GM23248 (cell line): ENCODE results near the gene SCYGR7. TPM values are rescaled to one million over a fixed set of nuclear protein-coding genes. Genes with fewer than 3 reads are reported as not detected.

Experiments used
- DNase-seq: peaks from one replicate; pipeline ENCODE4 v3.0.0-alpha.2; 2015
- H2AFZ ChIP-seq: fragments of 200-600 bp; sonication (generic); 2 replicates; pipeline ENCODE4 v1.6.1; 2016; ENCODE audit warnings: antibody characterized with exemption
- H3F3A ChIP-seq: fragments of 200-600 bp; sonication (generic); 2 replicates; pipeline ENCODE4 v1.6.1; 2016; ENCODE audit warnings: mild to moderate bottlenecking, antibody characterized with exemption, mixed run types; ENCODE audit not compliant: insufficient read depth
- H3K27ac ChIP-seq: fragments of 200-600 bp; sonication (generic); 2 replicates; pipeline ENCODE4 v1.5.1; 2016; ENCODE audit warnings: mild to moderate bottlenecking
- H3K27me3 ChIP-seq: fragments of 200-600 bp; sonication (generic); replicated peaks from 2 replicates; pipeline ENCODE4 v1.6.1; 2016; ENCODE audit warnings: mild to moderate bottlenecking; ENCODE audit not compliant: insufficient read depth
- H3K36me3 ChIP-seq: fragments of 200-600 bp; sonication (generic); 2 replicates; pipeline ENCODE4 v1.6.1; 2016; ENCODE audit warnings: low read depth, mild to moderate bottlenecking
- H3K4me1 ChIP-seq: fragments of 200-600 bp; sonication (generic); 2 replicates; pipeline ENCODE4 v1.6.1; 2016; ENCODE audit warnings: mild to moderate bottlenecking; ENCODE audit not compliant: insufficient read depth
- H3K4me2 ChIP-seq: fragments of 200-600 bp; sonication (generic); one replicate; pipeline ENCODE4 v1.6.1; 2016; ENCODE audit warnings: mild to moderate bottlenecking; ENCODE audit not compliant: unreplicated experiment
- H3K4me3 ChIP-seq: fragments of 200-600 bp; sonication (generic); 2 replicates; pipeline ENCODE4 v1.5.1; 2016; ENCODE audit warnings: mild to moderate bottlenecking
- H3K79me2 ChIP-seq: fragments of 200-600 bp; sonication (generic); 2 replicates; pipeline ENCODE4 v1.6.1; 2016; ENCODE audit warnings: mild to moderate bottlenecking; ENCODE audit not compliant: insufficient read depth
- H3K9ac ChIP-seq: fragments of 200-600 bp; sonication (generic); 2 replicates; pipeline ENCODE4 v1.6.1; 2016; ENCODE audit warnings: mild to moderate bottlenecking
- H3K9me2 ChIP-seq: fragments of 200-600 bp; sonication (generic); 2 replicates; pipeline ENCODE4 v1.6.1; 2016; ENCODE audit warnings: mixed run types, mild to moderate bottlenecking, moderate library complexity; ENCODE audit not compliant: insufficient read depth
- H3K9me3 ChIP-seq: fragments of 200-600 bp; sonication (generic); one replicate; pipeline ENCODE4 v1.6.1; 2017; ENCODE audit warnings: low read depth
- H4K20me1 ChIP-seq: fragments of 200-600 bp; sonication (generic); 2 replicates; pipeline ENCODE4 v1.6.0; 2016; ENCODE audit not compliant: insufficient read depth
- EZH2 ChIP-seq: fragments of 200-600 bp; sonication (generic); IDR thresholded peaks from 2 replicates; pipeline ENCODE4 v1.6.1; 2018; ENCODE audit warnings: antibody characterized with exemption, mild to moderate bottlenecking; ENCODE audit not compliant: insufficient read depth, poor library complexity, severe bottlenecking
- EZH2phosphoT487 ChIP-seq: fragments of 200-600 bp; sonication (generic); IDR thresholded peaks from 2 replicates; pipeline ENCODE4 v1.6.1; 2018; ENCODE audit warnings: antibody characterized with exemption, moderate library complexity, mild to moderate bottlenecking, low read depth; ENCODE audit not compliant: insufficient read depth
- WGBS, 2 experiments: methylation state at CpG; one replicate each; pipeline ENCODE4 v1.1.6; 2015 to 2017; ENCODE audit warnings: low lambda C conversion rate in 2 of 2, low coverage in 1 of 2; ENCODE audit errors: missing lambda C conversion rate in 2 of 2; 5-methylcytosine and 5-hydroxymethylcytosine counted together
- in situ Hi-C: fragments of 300-500 bp; cut with MboI; formaldehyde crosslinking; loops from 2 replicates; pipeline ENCODE4 v1.15.0; 2020
- polyA plus RNA-seq: library from polyadenylated mRNA; unstranded; fragments of >200 nt; fragmentation: Nextera tagmentation; extraction: Ambion mirVana; gene quantifications from 2 replicates; pipeline ENCODE4 v1.2.1, GENCODE V29; 2016
- total RNA-seq: library from RNA; depleted of rRNA; stranded (reverse); fragments of >200 nt; shearing (Covaris generic); gene quantifications from 2 replicates; pipeline ENCODE4 v1.2.3, GENCODE V29; 2014

Gene SCYGR7
- total and polyA plus RNA-seq, 2 experiments from 2014 or later = not detected

DNA sequence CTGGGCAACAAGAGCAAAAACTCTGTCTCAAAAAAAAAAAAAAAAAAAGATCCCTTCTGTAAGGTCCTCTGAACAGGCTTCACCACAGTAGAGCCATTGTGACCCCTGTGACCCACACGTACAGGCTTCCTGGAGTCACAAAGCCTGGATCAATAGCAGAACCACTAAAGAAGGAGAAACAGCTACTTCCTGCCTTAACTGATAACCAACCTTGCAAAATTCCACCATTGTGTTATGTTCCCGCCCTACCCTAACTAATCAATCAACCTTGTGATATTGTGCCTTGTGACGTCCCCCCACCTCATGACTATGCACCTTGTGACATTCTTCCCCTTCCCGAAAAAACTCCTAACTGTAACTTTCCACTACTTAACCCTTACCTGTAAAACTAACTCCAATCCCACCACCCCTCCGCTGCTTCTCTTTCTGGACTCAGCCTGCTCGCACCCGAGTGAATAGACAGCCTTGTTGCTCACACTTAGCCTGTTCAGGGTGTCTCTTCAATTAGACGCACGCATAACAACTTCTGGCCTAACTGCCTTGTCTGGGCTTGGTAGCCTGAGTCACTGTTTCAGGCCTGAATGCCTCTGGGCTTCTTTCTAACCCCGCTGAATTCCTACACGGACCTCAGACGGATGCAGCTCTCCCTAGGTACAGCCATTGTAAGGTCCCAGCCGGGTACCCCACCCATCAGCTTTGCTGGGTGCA, 31.4 kb downstream of the SCYGR7 start:
- no peak overlapping the region for H3K9ac ChIP-seq
- in situ Hi-C loops = loop anchor here (10.0 to 25.0 kb wide), 2 partner anchors 95 to 622 kb away; partner anchors contain the start of gene SCYGR5
- no peak for DNase-seq
- H4K20me1 ChIP-seq = no peaks in the 10 kb centered on the region
- no peaks in the 10 kb centered on the region for H3K9me3 ChIP-seq
- TF ChIP-seq EZH2phosphoT487 (no peak), EZH2 (no peak)
- no peak overlapping the region for H3K4me2 ChIP-seq
- no peak overlapping the region for H3K4me3 ChIP-seq
- no peaks in the 10 kb centered on the region for H3F3A ChIP-seq
- no peaks in the 10 kb centered on the region for H3K4me1 ChIP-seq
- no peaks in the 10 kb centered on the region for H3K79me2 ChIP-seq
- WGBS, 2 experiments = 76 to 77% methylated on average over 13 of the region's 13 CpGs
- H3K9me2 ChIP-seq = no peaks in the 10 kb centered on the region
- no peaks in the 10 kb centered on the region for H3K36me3 ChIP-seq
- H2AFZ ChIP-seq = no peak overlapping the region
- no peak overlapping the region for H3K27ac ChIP-seq
- H3K27me3 ChIP-seq = no peaks in the 10 kb centered on the region

DNA sequence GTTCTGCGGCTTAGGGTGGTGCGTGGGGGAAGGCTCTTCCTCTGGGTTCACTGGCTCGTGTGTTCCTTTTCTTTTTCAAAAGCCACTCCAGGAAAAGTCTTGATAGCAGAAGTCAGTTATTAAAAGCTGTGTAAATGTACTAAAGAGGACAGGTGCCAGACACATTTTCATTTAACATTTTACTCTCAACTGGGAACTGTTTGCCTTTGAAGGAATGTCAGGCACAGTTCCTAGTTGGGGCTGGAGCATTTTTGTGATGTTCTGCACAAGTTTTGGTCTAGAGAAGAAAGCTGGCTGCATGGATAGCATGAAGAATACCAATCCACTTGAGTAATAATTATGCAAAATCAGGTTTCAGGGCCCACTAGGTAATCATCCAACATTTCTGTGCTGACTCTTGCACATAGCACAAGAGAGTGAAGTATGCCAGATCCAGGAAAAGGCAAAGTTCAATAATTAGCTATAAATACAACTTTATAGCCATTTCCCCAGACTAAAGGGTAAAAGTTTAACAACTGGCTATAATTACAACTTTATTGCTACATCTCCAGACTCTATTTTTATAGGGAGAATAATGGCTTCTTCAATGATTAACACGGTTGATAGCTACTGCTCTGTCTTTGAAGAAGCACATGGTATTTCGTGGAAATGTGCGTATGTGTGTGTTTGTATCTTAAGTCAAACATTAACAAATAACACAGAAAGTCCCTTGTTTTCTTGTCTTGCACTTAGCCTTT, 33.8 kb downstream of the SCYGR7 start:
- in situ Hi-C loops = loop anchor here (25.0 kb wide), 1 partner anchor 625 kb away; no protein-coding TSS in a partner anchor
- H3F3A ChIP-seq = no peaks in the 10 kb centered on the region
- H3K9ac ChIP-seq = no peak overlapping the region
- H3K4me3 ChIP-seq = no peak overlapping the region
- 55 to 65% methylated on average over 6 of the region's 6 CpGs for WGBS, 2 experiments
- H3K4me2 ChIP-seq = no peak overlapping the region
- peaks cover 6% of the 10 kb centered on the region for H3K4me1 ChIP-seq
- peak; percentile 12 for DNase-seq
- H3K9me2 ChIP-seq = no peaks in the 10 kb centered on the region
- no peaks in the 10 kb centered on the region for H3K79me2 ChIP-seq
- H2AFZ ChIP-seq = no peak overlapping the region
- H3K27me3 ChIP-seq = no peaks in the 10 kb centered on the region
- TF ChIP-seq EZH2phosphoT487 = no peak
- TF ChIP-seq EZH2 = no peak
- H4K20me1 ChIP-seq = no peaks in the 10 kb centered on the region
- H3K36me3 ChIP-seq = no peaks in the 10 kb centered on the region
- no peaks in the 10 kb centered on the region for H3K9me3 ChIP-seq
- no peak overlapping the region for H3K27ac ChIP-seq

DNA sequence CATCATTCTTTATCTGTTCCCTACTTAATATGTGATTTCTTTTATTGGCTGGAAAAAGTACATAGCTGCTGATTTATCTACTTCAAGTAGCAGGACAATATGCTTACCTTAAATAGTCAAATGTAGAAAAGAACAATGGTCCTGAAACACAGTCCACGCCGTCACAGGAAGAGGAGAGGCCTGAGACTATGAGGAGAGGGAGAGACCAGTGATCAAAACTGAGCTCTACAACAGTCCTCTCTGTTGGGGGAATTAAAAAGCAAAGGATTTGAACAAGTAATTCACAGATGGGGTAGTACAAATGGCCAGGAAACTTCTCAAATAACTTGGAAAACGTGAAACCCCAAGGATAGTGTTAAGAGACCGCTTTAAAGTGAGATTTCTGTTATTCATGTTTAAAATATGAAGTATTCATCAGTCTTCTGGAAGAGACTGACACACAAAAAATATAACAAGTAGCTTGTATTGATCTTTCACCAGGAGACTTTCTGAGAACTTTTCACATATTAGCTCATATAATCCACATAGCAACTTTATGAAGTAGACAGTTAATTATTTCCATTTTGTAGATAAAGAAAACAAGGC, 37.7 kb downstream of the SCYGR7 start:
- Histone ChIP-seq H3K9ac (no peak overlapping the region), H3K4me2 (no peak overlapping the region), H3K79me2 (no peaks in the 10 kb centered on the region), H3K9me3 (no peaks in the 10 kb centered on the region), H3K27me3 (no peaks in the 10 kb centered on the region), H3F3A (no peaks in the 10 kb centered on the region), H2AFZ (peak overlapping the region; percentile 57), H3K4me1 (peaks cover 6% of the 10 kb centered on the region), H3K4me3 (no peak overlapping the region), H4K20me1 (no peaks in the 10 kb centered on the region), H3K36me3 (no peaks in the 10 kb centered on the region), H3K27ac (no peak overlapping the region), H3K9me2 (no peaks in the 10 kb centered on the region)
- TF ChIP-seq EZH2phosphoT487 = no peak
- no peak for TF ChIP-seq EZH2
- WGBS, 2 experiments = 47 to 48% methylated on average over 4 of the region's 4 CpGs
- DNase-seq = no peak
- in situ Hi-C loops = loop anchor here (5.0 to 25.0 kb wide), 2 partner anchors 359 to 629 kb away; no protein-coding TSS in a partner anchor

DNA sequence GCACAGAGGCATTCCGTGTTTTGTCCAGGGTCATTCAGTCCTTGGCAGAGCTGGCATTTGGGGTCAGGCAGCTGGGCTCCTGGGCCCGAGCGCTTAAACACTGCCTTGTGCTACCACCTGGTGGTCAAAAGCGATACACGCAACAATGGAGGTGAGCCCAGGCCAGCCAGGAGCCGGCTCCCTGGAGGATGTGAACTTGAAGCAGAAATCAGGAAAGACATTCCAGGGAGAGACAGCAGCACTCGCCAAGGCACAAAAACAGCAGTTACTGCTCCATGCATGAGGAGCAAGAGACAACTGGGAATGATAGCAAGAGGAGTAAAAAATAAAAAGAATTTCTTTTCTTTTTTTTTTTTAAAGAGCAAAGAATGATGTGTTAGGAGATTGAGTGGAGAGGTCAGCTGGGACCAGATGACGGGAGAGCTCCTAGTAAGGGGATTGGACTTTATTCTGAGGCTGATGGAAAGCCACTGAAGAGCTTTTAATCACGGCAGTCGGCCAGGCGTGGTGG, 38.3 kb downstream of the SCYGR7 start:
- no peak overlapping the region for H3K27ac ChIP-seq
- WGBS, 2 experiments = 27 to 29% methylated on average over 11 of the region's 11 CpGs
- no peak for TF ChIP-seq EZH2phosphoT487
- no peak for TF ChIP-seq EZH2

More for the DNA sequence above, 38.3 kb downstream of the SCYGR7 start:
- peak; percentile 83 for DNase-seq
- Histone ChIP-seq H3K4me3 (no peak overlapping the region), H3K9ac (no peak overlapping the region), H3K9me2 (no peaks in the 10 kb centered on the region), H3K9me3 (no peaks in the 10 kb centered on the region), H4K20me1 (no peaks in the 10 kb centered on the region), H3K79me2 (no peaks in the 10 kb centered on the region), H3K27me3 (no peaks in the 10 kb centered on the region), H2AFZ (peak overlapping the region; percentile 57), H3K4me1 (peaks cover 6% of the 10 kb centered on the region), H3K36me3 (no peaks in the 10 kb centered on the region), H3K4me2 (no peak overlapping the region), H3F3A (no peaks in the 10 kb centered on the region)
- in situ Hi-C loops = loop anchor here (5.0 to 25.0 kb wide), 2 partner anchors 359 to 629 kb away; no protein-coding TSS in a partner anchor
